Bronchial epithelial cell (primary cell): Measurements from ENCODE around the gene RAB40C. TPM values are rescaled to one million over a fixed set of nuclear protein-coding genes. Genes with fewer than 3 reads are reported as not detected.

Experiments
- DNase-seq: peaks from one replicate; pipeline ENCODE4 v3.0.0-alpha.2; 2010; ENCODE audit warnings: low read depth
- FAIRE-seq: peaks from 2 replicates; lab custom pipeline; 2011; peaks lifted over from hg19 to GRCh38; lab: Jason Lieb, UNC
- H3K27me3 ChIP-seq: 2 replicates; pipeline ENCODE4 v1.5.1; 2011; ENCODE audit warnings: low read length; ENCODE audit not compliant: control insufficient read depth, insufficient read depth
- H3K36me3 ChIP-seq: 2 replicates; pipeline ENCODE4 v1.5.1; 2011; ENCODE audit warnings: low read length; ENCODE audit not compliant: control insufficient read depth, insufficient read depth
- H3K4me3 ChIP-seq: 2 replicates; pipeline ENCODE4 v1.5.1; 2011; ENCODE audit warnings: mild to moderate bottlenecking, low read depth, low read length, control low read depth
- CTCF ChIP-seq: IDR thresholded peaks from 2 replicates; pipeline ENCODE4 v1.5.1; 2011; ENCODE audit warnings: mild to moderate bottlenecking, moderate library complexity, low read length, control low read depth, inconsistent platforms; ENCODE audit not compliant: insufficient read depth, severe bottlenecking
- total RNA-seq: library from RNA; depleted of rRNA; stranded (reverse); fragments of >200 nt; gene quantifications from 2 replicates; pipeline ENCODE4 v1.2.1, GENCODE V29; 2014

The RAB40C gene
- total RNA-seq, 1 donor from 2014 or later = 10.8 TPM

DNA sequence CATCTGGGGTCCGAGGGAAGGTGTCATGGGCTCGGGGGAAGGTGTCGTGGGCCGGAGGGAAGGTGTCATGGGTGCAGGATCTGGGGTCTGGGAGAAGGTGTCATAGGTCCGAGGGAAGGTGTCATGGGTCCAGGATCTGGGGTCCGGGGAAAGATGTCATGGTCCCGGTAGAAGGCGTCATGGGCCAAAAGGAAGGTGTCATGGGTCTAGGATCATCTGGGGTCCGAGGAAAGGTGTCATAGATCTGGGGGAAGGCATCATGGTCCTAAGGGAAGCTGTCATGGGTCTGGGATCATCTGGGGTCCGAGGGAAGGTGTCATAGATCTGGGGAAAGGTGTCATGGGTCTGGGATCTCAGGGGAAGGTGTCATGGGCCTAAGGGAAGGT, 942 bp downstream of the RAB40C start:
- FAIRE-seq = no peak
- no peak for TF ChIP-seq CTCF
- H3K27me3 ChIP-seq = no peaks in the 10 kb centered on the region
- no peak for DNase-seq
- H3K4me3 ChIP-seq = peak overlapping the region; percentile 82
- H3K36me3 ChIP-seq = peaks cover 2% of the 10 kb centered on the region

DNA sequence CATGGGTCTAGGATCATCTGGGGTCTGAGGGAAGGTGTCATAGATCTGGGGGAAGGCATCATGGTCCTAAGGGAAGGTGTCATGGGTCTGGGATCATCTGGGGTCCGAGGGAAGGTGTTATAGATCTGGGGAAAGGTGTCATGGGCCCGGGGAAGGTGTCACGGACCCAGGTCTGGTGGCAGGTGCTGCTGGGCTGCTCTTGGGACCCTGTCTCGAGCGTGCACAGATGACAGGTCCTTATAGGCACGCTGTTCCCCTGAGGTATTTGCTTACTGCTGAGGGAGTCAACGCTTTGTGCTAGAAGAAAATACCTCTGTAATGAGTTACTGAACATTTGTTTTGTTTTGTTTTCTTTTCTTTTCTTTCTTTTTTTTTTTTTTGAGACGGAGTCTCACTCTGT, 1.4 kb downstream of the RAB40C start:
- no peak for TF ChIP-seq CTCF
- no peak for FAIRE-seq
- DNase-seq = no peak
- Histone ChIP-seq H3K36me3 (peaks cover 4% of the 10 kb centered on the region), H3K4me3 (peak overlapping the region; percentile 82), H3K27me3 (no peaks in the 10 kb centered on the region)

- no peak for FAIRE-seq
- H3K27me3 ChIP-seq = no peaks in the 10 kb centered on the region
- H3K4me3 ChIP-seq = peak overlapping the region; percentile 27
Measured at GRCh38 chr16:591892-592517, 2.1 kb downstream of the RAB40C start.

GRCh38 chr16:592518-593306, 2.8 kb downstream of the RAB40C start:
- no peaks in the 10 kb centered on the region for H3K27me3 ChIP-seq
- DNase-seq = peak; percentile 95
- FAIRE-seq = no peak
- H3K36me3 ChIP-seq = peaks cover 5% of the 10 kb centered on the region
- peak overlapping the region; percentile 27 for H3K4me3 ChIP-seq
- TF ChIP-seq CTCF = peak; percentile 90

More at GRCh38 chr16:591892-592517, 2.1 kb downstream of the RAB40C start:
- DNase-seq = no peak
- no peak for TF ChIP-seq CTCF
- peaks cover 5% of the 10 kb centered on the region for H3K36me3 ChIP-seq

GRCh38 chr16:593406-593805, 3.5 kb downstream of the RAB40C start:
- Histone ChIP-seq H3K4me3 (no peak overlapping the region), H3K36me3 (peaks cover 5% of the 10 kb centered on the region), H3K27me3 (no peaks in the 10 kb centered on the region)
- DNase-seq (peak; percentile 90), FAIRE-seq (peak; percentile 75)
- TF ChIP-seq CTCF = no peak
